Left cardiac atrium (tissue), 4 donors: Measurements from ENCODE around the gene DGKI. TPM values are rescaled to one million over a fixed set of nuclear protein-coding genes. Genes with fewer than 3 reads are reported as not detected.

Source experiments
- ATAC-seq, 2 donors: fragments of 200-7000 bp; cut with Tn5 transposase; one replicate each; pipeline ENCODE4 v1.9.1; 2020; ENCODE audit warnings: mild to moderate bottlenecking in 2 of 2, moderate library complexity in 2 of 2
- DNase-seq: peaks from one replicate; pipeline ENCODE4 v3.0.0-alpha.2; 2020
- intact Hi-C, 2 donors: fragments of 100-400 bp; cut with DNase I; formaldehyde crosslinking; loops; one replicate each; pipeline versions ENCODE4 v1.14.1 to v1.15.1; 2022 to 2023
- total RNA-seq, 2 donors: library from RNA; stranded (reverse); fragmentation: NEBNext Ultra II Directional; extraction: Animal tissue kit (Norgen Biotek cat#: 25700); gene quantifications; one replicate each; pipeline ENCODE4 v1.2.1, GENCODE V29; 2021
- donor health status: DM: no; HTN: yes; CAD: no.
- donor health status: DM: no; HTN: yes; CAD: no; lungs with severe emphysema.
- donor health status: DM: yes; HTN: yes; CAD: no.
- donor health status: Dilated cardiomyopathy.

Gene DGKI
- total RNA-seq, 2 donors from 2014 or later = 7.2 to 19.1 TPM

DNA sequence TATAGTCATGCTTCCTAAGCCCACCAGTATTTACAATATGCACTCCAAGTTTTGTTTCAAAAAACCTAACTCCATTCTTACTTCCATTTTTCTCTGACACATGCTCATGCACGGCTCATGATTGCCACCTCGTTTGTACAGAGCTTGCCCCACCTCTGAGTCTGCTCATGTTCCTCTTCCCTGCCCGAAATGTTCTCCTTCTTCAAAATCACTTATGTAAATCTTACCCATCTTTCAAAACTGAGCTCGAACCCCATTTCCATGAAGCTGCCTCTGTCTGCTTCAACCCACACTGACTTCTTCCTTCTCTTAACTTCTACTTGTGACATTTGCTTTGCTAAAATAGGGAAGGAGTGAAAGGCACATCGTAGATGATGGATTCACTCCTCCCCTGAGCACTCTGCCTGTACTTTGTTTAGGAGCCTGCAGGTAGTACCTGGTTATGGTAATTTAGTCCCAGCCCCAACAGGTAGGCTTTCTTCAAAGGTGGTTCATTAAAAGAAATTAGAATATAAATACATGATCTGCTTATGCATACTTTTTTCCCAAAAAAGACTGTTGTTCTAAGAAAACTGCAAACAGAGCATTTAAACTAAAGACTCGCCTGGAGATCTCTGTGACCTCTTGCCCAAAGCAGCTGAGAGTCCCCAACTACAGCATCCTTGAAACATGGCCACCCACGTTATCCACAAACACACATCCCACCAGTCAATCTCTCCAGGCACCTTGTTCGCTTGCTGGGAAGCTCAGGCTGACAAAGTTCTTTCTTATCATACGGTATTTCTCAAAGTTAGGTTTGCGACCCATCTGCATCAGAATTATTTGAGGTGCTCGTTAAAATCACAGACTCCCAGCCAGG is 172.0 kb downstream of the DGKI start:
- ATAC-seq (no peak), DNase-seq (no peak)
- intact Hi-C loops = no loop called here

DNA sequence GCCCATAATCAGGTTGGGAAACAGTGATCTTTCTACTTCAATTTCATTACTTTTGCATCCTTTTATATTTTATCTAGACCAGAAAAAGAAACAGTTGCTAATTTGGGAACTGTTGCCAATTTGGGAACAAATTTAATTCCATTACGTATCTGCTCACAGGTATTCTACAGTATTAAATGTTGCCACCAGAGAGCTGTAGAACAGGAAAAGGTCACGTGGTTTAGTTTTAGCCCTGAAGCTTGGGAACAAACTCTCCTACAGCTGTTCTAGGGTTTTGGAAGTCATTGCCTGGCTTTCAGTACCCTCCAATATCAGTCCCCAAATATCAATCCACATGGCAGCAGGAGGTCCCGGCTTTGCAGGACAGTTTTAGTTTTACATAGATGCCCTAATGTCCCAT is 172.7 kb downstream of the DGKI start:
- intact Hi-C loops = no loop called here
- ATAC-seq (no peak), DNase-seq (no peak)

DNA sequence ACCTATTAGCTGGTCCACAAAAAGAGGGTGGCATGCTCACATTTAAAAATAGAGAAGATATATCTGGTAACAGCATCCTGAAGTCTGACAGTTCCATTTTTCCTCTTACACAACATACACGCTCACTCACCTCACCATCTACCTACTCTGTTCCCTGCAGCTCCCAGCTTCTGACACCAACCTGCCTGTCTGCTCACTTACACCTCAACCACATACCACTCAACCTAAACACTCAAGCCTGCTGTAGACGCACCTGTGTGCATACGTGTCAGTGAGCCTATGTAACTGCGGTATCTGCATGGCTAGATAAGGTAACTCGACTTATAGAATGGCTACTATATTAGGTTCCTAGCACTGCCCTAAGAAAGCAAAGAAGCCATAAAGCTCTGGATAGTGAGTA is 174.9 kb downstream of the DGKI start:
- no peak for DNase-seq
- intact Hi-C loops = no loop called here

DNA sequence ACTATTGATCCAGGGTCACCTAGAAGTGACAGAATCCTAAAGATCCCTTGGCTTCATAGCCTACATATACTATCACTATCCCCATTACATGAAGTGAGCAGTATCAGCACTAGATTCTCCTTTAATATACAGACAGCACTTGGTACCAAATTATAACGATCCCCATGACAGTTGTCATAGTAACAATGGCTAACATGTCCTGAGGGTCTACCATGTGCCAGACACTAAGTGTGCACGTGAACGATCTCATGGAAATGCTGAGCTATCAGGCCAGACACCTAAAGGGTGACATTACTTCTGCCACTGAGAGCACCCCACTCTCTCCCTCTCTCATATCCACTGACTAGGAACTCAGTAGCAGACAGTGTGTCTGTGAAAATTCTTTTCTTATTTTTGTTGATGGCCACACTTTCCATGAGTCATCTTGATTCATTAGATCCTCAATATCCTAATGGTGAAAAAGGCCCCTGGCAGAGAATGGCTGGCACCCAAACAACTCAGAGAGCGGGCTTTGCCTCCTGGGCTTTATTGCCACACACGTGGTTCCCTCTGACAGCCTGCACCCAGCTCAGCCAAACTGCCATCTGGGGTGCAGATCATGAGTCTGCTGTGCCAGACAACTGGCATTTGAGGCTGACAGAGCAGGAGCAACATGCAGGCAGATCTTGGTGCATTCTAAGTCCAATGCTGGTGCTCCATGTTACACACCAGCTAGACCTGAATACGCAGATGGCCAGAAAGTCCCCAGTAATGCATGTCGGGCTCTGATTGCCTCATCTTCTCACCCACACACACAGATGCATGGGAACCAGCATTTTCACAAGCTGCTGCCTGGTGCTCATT is 176.3 kb downstream of the DGKI start:
- ATAC-seq = peak in 1 of 2 donors; percentile 63
- DNase-seq = no peak
- intact Hi-C loops = no loop called here

More for the DNA sequence above, 174.9 kb downstream of the DGKI start:
- no peak for ATAC-seq

DNA sequence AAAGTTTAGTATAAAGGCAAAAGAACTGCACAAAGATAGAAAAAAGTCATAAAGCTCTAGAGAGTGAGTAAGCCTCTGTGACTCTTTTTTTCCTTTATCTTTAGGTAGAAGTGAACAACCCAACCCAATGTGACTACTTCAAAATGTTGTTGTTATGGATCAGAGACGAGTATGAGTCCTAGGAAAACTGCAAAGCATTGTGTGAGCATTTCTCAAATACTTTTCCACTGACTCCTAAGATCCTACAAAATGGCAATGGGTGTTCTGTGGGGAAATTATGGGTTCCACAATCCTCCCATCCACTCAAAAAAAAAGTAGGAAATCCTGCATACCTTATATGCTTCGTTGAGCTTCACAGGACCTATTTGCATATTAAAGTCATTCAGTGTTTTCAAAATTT is 177.1 kb downstream of the DGKI start:
- ATAC-seq (no peak), DNase-seq (no peak)
- intact Hi-C loops = no loop called here

DNA sequence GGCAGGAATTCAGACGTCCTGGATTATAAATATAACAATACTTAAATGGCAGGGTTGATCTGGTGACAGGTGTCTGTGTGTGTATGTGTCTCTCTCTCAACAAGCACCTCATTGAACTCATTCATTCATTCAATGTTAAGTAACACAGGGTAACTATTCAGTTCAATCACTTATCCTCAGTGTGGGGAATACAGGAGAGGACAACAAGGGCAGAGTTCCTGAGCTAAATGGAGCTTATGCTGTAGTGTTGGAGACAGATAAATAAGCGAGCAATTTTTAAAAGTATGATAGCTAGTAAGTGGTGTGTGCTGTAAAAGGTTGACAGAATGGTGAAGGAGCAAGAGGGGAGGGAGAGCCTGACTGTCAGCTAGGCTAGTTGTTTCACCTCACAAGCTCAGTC is 178.4 kb downstream of the DGKI start:
- ATAC-seq = no peak
- no peak for DNase-seq
- intact Hi-C loops = no loop called here

DNA sequence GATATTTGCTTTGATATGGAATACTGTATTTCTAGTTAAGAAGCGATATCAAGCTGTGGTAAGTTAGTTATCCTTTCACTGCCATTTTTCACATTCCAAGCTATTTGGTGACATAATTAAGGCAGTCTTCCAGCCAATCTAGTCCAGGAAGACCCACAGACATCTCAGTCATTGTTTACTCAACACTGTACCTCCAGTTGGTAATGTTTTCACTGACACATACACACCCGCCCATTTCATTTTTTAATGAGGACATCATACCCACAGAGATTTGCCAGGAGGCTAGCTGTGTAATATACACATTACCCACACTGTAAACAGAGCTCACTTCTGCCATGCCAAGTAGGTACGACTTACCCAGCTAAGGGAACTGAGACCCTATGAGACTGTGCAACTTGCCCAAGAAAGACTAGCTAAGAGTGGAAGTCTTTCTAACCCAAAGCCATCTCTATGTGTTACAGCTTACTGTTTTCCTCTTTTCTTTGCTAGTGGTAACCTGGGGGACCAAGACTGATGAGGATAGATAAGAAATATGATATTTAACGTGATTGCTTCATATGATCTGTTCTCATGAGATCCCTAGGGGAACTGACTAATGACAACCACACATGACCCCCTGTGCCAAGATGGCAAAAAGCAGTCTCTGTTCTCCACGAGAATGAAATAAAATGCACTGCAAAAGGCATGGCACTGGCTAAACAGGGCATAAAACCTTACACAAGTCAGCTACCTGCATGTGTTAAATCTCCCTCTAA is 179.0 kb downstream of the DGKI start:
- no peak for DNase-seq
- peak in 1 of 2 donors; percentile 69 for ATAC-seq
- intact Hi-C loops = no loop called here

DNA sequence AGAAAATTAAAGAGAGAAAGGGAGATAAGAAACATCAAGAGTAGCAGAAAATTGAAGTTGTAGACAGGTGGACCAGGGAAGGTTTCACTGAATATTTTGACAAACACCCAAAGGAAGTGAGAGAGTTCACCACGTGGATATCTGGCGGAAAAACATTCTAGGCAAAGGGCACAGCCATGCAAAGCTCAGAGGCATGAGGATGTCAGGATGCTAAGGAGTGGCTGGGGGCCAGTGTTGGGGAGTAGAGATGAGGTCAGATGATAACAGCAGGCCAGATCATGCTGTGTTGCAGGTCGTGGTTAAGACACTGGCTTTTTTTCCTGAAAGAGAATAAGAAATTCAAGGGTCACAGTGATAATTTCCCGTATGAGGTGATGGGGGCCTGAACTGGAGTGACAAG is 181.9 kb downstream of the DGKI start:
- intact Hi-C loops = no loop called here
- DNase-seq (no peak), ATAC-seq (no peak)

DNA sequence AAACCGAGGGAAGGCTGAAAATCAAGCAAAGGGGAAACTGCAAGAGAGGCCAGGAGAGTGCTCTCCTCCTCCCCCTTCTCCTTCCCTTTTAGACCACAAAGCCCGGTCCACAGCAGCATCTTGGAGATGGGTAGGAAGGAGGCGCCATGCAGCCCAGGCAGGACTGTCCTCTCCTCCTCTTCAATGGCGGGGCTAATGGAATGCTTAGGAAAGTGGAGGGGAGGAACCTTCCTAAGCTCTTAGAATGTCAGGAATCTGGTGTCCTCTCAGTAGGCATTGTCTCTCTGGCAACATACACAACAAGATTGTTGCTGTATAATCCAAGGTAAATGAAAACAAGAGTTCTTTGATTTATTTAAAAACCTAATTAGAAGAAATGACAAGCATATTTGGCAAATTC is 185.1 kb downstream of the DGKI start:
- DNase-seq = no peak
- no peak for ATAC-seq
- intact Hi-C loops = no loop called here

DNA sequence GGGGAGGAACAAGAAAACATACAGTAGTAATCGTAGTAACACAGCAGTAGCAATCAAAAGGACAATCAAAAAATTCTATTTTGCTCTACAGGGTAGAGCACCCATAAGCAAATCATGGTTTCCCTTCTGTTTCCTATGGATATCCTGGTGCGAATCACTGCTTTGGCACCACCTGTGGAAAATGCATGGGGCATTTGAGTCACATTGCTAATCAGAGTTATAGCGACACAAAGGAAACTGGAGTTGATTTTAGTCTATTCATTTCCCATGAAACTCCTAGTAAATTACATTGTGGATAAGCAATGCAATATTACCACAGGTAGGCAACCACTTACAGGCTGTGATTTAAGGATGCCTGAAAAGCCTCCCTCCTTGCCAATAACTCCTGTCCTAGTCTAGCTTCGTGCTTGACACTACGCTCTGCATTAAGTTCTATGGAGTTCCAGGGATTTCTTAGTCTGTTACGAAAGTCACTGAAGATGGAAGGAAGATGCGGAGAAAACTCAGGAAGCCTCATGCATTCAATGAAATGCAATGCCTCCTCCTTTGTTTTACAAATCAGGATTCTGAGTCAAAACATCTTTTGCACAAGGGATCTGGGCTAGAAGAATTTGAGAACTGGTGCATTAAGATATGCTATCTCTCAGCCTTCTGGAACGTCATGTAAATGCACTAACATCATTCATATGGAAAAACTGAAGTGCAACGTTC is 188.4 kb downstream of the DGKI start:
- ATAC-seq (no peak), DNase-seq (peak; percentile 43)
- intact Hi-C loops = loop anchor here (5.0 kb wide), 2 partner anchors 239 to 344 kb away; partner anchors contain the start of gene CREB3L2 (in 1 of the 2)

DNA sequence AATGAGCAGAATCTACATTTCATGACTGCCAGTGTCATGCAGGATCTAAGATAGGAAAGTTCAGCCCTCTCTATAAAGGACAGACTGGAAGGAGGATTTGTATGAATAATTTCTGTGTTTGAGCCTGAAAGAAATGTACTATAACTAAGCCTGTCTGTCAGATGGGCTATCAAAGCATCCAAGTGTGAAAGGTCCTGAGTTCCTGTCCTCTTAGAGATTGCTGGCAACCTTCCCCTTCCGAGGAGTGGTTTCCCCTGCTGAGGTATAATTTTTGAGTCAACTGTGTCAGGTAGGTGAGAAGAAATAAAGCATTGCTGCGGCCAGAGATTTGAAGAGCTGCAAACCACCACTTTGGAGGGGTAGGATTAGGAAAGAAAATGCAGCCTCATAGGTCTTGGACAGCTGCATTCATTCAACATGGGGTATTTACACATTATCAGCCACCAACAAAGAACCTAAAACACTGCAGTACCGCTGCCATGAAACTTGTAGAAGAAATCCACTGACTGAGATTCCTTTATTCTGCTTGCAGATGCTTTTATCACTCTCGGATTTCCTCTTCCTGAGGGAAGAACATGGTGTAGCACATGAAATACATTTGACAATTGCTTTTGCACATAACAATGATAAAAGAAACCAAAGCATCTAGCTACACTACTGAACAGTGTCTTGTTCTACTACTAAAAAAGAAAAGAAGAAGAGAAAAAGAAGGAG is 189.1 kb downstream of the DGKI start:
- ATAC-seq (no peak), DNase-seq (no peak)
- intact Hi-C loops = loop anchor here (2.0 to 5.0 kb wide), 3 partner anchors 240 to 345 kb away; partner anchors contain the start of gene CREB3L2 (in 1 of the 2)

DNA sequence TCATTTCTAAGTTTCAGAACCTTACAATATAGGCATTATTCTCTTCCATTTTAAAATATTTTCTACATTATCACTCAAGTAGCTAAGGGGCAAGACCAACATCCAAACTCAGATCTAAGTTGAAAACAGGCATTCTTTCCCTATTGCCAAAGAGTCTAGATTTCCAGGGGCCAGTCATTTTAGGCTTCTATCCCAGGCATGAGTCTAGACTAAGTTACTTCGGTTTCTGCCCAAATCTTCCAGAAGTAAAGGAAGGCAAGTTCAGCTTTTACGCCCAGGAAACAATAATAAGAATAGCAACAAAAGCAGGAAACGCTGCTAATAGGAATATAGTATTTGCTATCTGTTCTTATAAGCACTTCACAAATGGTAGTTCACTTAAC is 189.9 kb downstream of the DGKI start:
- DNase-seq (no peak), ATAC-seq (peak in 1 of 2 donors; percentile 51)
- intact Hi-C loops = loop anchor here (2.0 to 5.0 kb wide), 3 partner anchors 240 to 345 kb away; partner anchors contain the start of gene CREB3L2 (in 1 of the 2)

DNA sequence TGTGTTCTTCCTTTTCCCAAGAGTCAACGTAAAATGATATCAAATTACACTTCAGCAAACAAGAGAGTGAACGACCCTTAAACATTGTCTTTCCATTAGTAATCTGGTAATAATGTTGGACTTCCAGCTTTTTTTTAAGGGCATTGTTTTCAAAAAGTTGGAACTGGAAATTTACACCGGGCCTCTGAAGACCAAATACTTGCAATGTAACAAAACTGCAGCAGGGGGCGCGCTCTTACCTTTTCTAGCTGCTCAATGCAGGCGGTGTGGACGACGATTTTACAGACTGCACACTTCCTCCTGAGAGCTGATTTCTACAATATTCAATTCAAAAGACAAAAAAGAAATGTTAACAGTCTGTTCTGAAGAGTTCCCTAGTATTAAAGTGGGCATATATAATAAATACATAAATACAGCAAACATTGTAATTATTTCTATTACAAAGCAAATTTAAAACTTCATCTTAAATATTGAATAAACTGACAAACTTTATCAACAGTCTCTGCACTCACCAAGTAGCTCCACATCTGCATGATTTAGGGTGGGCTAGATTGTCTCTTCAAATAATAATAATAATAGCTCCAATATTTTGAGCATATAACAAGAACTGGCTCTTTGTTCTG is 190.4 kb downstream of the DGKI start:
- ATAC-seq = peak; percentile 79 to 85
- intact Hi-C loops = loop anchor here (2.0 to 5.0 kb wide), 3 partner anchors 241 to 346 kb away; partner anchors contain the start of gene CREB3L2 (in 1 of the 2)
- DNase-seq = peak; percentile 85

DNA sequence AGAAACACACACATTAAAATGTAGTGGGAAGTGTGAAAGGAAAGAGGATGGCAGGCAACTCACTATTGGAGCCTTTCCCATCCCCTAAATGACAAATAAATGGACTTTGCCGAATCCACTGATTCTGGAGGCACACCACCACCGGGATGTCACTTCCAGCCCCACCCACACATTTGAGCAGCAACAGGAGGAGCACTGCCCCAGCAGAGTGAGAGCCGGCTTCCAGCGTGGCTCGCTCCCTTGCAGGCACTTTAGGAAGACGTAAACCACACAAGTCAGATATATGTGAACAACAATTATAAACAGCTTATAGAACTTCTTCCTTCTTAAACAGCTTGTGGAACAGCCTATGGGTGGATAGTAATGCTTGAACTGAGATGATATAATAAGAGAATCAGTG is 191.0 kb downstream of the DGKI start:
- peak in 1 of 2 donors; percentile 40 for ATAC-seq
- peak; percentile 30 for DNase-seq
- intact Hi-C loops = loop anchor here (2.0 to 5.0 kb wide), 3 partner anchors 241 to 346 kb away; partner anchors contain the start of gene CREB3L2 (in 1 of the 2)

DNA sequence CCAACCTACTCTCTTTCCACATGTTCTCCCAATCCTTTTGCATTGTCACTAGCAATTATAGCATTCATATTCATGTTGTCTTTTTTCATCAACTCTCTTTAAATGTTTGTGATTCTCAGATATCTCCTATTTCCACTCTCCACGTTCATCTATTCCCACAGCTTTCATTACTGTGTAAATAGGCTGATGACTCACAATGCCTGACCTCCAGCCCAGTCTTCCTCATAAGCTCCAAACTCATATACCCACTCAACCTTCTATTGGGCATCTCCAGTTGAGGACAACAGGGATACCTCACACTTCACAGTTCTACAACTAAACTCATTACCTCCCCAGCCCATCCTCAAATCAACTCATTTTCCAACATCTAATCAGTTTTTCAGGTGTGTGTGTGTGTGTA is 194.1 kb downstream of the DGKI start:
- no peak for DNase-seq
- intact Hi-C loops = no loop called here
- ATAC-seq = no peak

DNA sequence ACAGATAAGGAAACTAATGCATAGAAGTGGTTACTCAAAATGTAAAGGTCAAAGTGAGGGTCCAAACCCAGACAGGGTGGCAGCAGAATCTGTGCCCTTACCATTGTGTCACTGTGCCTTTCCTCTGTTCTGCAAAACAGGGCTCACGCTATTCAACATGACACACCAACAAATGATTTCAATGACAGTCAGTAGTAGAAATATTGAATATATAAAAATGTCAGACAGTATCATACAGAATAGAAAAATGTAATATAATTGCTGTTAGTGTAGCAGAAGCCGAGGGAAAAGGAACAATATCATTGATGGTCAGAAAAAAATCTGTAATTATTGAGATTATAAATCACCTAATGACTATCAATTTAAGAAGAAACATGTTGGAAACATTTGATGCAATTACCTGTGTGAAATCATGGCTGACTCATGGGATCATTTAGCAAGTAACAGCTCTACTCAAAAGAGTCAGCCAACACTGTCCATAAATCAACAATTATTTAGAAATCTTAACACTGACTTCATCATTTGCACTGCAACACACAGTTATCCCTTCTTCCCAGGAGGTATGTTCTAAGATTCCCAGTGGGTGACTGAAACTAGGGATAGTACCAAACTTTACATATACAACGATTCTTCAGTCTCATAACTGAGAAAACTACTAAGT is 198.7 kb downstream of the DGKI start:
- ATAC-seq (no peak), DNase-seq (no peak)
- intact Hi-C loops = no loop called here

DNA sequence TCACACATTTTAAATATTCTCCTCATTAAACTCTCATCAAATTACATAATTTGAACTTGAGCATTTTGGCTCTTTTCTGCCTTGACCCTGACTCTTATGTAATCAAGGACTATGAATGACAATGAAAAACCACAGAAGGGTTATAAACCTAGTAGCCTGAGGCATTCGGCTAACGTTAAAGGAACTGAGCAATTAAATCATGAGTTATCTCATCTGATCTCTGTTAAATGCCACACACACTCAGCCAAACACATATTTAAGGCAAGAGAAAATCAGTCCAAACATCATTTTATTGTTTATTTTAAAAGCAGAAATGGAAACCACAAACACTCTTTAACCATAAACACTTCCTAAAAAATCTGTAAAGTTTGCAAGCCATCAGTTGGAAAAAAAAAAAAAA is 204.3 kb downstream of the DGKI start:
- no peak for ATAC-seq
- DNase-seq = no peak
- intact Hi-C loops = no loop called here
